Heart left ventricle (tissue), 16 donors: ENCODE measurements around the gene PMP22. TPM values are rescaled to one million over a fixed set of nuclear protein-coding genes. Genes with fewer than 3 reads are reported as not detected.
"Not testable (repeated sequence)": the region's sequence is repeated elsewhere in the genome, so short reads cannot be mapped to it uniquely, and the experiment has no call there.

Experiments used
- ATAC-seq, 4 donors: fragments of 200-7000 bp; cut with Tn5 transposase; one replicate each; pipeline ENCODE4 v1.9.1; 2020 to 2022; ENCODE audit warnings: moderate library complexity in 4 of 4, mild to moderate bottlenecking in 3 of 4, moderate number of reproducible peaks in 1 of 4
- DNase-seq, 5 donors: peaks; one replicate each; pipeline ENCODE4 v3.0.0-alpha.2; 2020
- H3K27ac ChIP-seq, 12 donors: fragments of 200-600 bp; sonication (generic) in 4 of 12; one replicate each; pipeline versions ENCODE4 v1.5.0 to v1.8.0; 2016 to 2022; ENCODE audit warnings: mild to moderate bottlenecking in 2 of 12
- H3K27me3 ChIP-seq, 9 donors: fragments of 200-600 bp; sonication (generic) in 2 of 9; one replicate each; pipeline versions ENCODE4 v1.5.1 to v1.8.0; 2016 to 2022; ENCODE audit warnings: mild to moderate bottlenecking in 3 of 9
- H3K36me3 ChIP-seq, 9 donors: fragments of 200-600 bp; sonication (generic) in 2 of 9; one replicate each; pipeline versions ENCODE4 v1.5.0 to v1.8.0; 2018 to 2022; ENCODE audit warnings: mild to moderate bottlenecking in 2 of 9
- H3K4me1 ChIP-seq, 12 donors: fragments of 200-600 bp; sonication (generic) in 4 of 12; one replicate each; pipeline versions ENCODE4 v1.5.0 to v1.8.0; 2016 to 2022; ENCODE audit warnings: mild to moderate bottlenecking in 3 of 12
- H3K4me3 ChIP-seq, 12 donors: fragments of 200-600 bp; sonication (generic) in 4 of 12; one replicate each; pipeline versions ENCODE4 v1.5.0 to v1.8.0; 2017 to 2022; ENCODE audit warnings: mild to moderate bottlenecking in 9 of 12, moderate library complexity in 4 of 12
- H3K9me3 ChIP-seq, 12 donors: fragments of 200-600 bp; sonication (generic) in 4 of 12; one replicate each; pipeline versions ENCODE4 v1.5.0 to v1.8.0; 2016 to 2022; ENCODE audit warnings: mild to moderate bottlenecking in 1 of 12
- POLR2A ChIP-seq, 2 donors: fragments of 450-650 bp; IDR thresholded peaks; one replicate each; pipeline ENCODE4 v1.6.1; 2017; ENCODE audit warnings: antibody characterized with exemption in 2 of 2, mild to moderate bottlenecking in 2 of 2, moderate library complexity in 2 of 2
- whole genome bisulfite sequencing, 4 donors: extraction: QIAGEN DNeasy Blood & Tissue Kit in 2 of 4; methylation state at CpG; one replicate each; pipeline versions ENCODE4 v1.1.5 to v1.1.7; 2013 to 2018; 5-methylcytosine and 5-hydroxymethylcytosine counted together
- intact Hi-C, 10 donors: fragments of 100-400 bp; cut with DNase I; formaldehyde crosslinking; loops; one replicate each; pipeline versions ENCODE4 v1.11.1 to v1.14.2; 2022
- polyA plus RNA-seq, 2 donors: library from polyadenylated mRNA; stranded (reverse); fragments of 200-250 nt; gene quantifications; one replicate each; pipeline ENCODE4 v1.2.3, GENCODE V29; 2013
- total RNA-seq, 9 donors: library from RNA; depleted of rRNA in 2 of 9; stranded (reverse); fragments of >200 nt in 2 of 9; fragmentation: NEBNext Ultra II Directional in 3 of 9; extraction: Animal tissue kit (Norgen Biotek cat#: 25700) in 3 of 9; gene quantifications; one replicate each; pipeline versions ENCODE4 v1.1.0 to v1.2.4, GENCODE V29; 2016 to 2023
- TF ChIP-seq, protein P1 (sequence below), 12 donors: fragments of 200-600 bp; sonication (generic) in 4 of 12; IDR thresholded peaks; one replicate each; pipeline versions ENCODE4 v1.5.0 to v1.8.0; 2018 to 2022; ENCODE audit warnings: antibody characterized with exemption in 12 of 12, mild to moderate bottlenecking in 5 of 12
- donor health status: ischemic (EF 13 %, LVEDD 7.1; RV severe dilation, severe dysfunction).
- donor health status: healthy with polysubstance abuse.
- donor health status: DM: no; HTN: yes; CAD: no.
- donor health status: DM: no; HTN: no; CAD: no.
- donor health status: ischemic (EF 25% LVEDD 6.9; RV normal size, moderate dysfunction).
- donor health status: ischemic (EF 25% LVEDD 5.7; RV mildly dilated, moderate dysfunction).
- donor health status: healthy.
- donor health status: DM: yes; HTN: yes; CAD: no.
- donor health status: ischemic (EF 35%, LVEDD 5.7; RV mildly dilated, moderate dysfunction).
- donor health status: nonischemic (EF 11% LVEDD 7.7; RV severe dilation, severe dysfunction).
- donor health status: DM: yes; HTN: yes; CAD: no.
- donor health status: PGD.
- donor health status: ischemic (EF 29% LVEDD 5.4; RV normal size, mild dysfunction).
- donor health status: nonischemic (EF 23%, LVEDD 6.1; RV moderate dilation, normal function).

Gene PMP22
- total and polyA plus RNA-seq, 11 donors, result 92.2 to 421 (median 186) TPM

- peaks cover 0 to 58% (median 34%) of the 10 kb centered on the region in 12 donors for H3K4me1 ChIP-seq
- H3K27ac ChIP-seq, result no peak overlapping the region
- WGBS, 4 donors, result 94 to 97% (median 95%) methylated on average over 18 of the region's 18 CpGs
- no peaks in the 10 kb centered on the region for H3K27me3 ChIP-seq
- H3K9me3 ChIP-seq, result no peaks in the 10 kb centered on the region
- no peak for ATAC-seq
- no peak overlapping the region for H3K4me3 ChIP-seq
- DNase-seq, result no peak
- H3K36me3 ChIP-seq, result peaks cover 0 to 77% (median 68%) of the 10 kb centered on the region in 9 donors
- TF ChIP-seq, protein P1, sequence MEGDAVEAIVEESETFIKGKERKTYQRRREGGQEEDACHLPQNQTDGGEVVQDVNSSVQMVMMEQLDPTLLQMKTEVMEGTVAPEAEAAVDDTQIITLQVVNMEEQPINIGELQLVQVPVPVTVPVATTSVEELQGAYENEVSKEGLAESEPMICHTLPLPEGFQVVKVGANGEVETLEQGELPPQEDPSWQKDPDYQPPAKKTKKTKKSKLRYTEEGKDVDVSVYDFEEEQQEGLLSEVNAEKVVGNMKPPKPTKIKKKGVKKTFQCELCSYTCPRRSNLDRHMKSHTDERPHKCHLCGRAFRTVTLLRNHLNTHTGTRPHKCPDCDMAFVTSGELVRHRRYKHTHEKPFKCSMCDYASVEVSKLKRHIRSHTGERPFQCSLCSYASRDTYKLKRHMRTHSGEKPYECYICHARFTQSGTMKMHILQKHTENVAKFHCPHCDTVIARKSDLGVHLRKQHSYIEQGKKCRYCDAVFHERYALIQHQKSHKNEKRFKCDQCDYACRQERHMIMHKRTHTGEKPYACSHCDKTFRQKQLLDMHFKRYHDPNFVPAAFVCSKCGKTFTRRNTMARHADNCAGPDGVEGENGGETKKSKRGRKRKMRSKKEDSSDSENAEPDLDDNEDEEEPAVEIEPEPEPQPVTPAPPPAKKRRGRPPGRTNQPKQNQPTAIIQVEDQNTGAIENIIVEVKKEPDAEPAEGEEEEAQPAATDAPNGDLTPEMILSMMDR (IDR thresholded peaks at IDR 0.05), result no peak
- no peak for TF ChIP-seq POLR2A (IDR thresholded peaks at IDR 0.05)
- intact Hi-C loops, result no loop called here
Observed at GRCh38 chr17:15230866-15231265, 34.3 kb downstream of the PMP22 start.

GRCh38 chr17:15221827-15222226 lies 43.3 kb downstream of the PMP22 start:
- WGBS, 4 donors, result 83 to 91% (median 90%) methylated on average over 3 of the region's 3 CpGs

GRCh38 chr17:15220785-15221184 lies 44.3 kb downstream of the PMP22 start:
- Histone ChIP-seq H3K4me1 (no peaks in the 10 kb centered on the region), H3K27me3 (no peaks in the 10 kb centered on the region), H3K4me3 (no peak overlapping the region), H3K27ac (no peak overlapping the region), H3K36me3 (no peaks in the 10 kb centered on the region), H3K9me3 (peaks cover 0 to 8% (median 0%) of the 10 kb centered on the region in 12 donors)
- 43 to 54% (median 47%) methylated on average over 2 of the region's 2 CpGs for WGBS, 4 donors
- TF ChIP-seq, protein P1 (IDR thresholded peaks at IDR 0.05), result no peak
- no peak for TF ChIP-seq POLR2A (IDR thresholded peaks at IDR 0.05)
- DNase-seq, result no peak
- intact Hi-C loops, result no loop called here
- ATAC-seq, result peak in 1 of 4 donors; percentile 24

More at GRCh38 chr17:15221827-15222226, 43.3 kb downstream of the PMP22 start:
- H3K36me3 ChIP-seq, H3K27ac ChIP-seq, H3K4me3 ChIP-seq, DNase-seq, H3K27me3 ChIP-seq, H3K4me1 ChIP-seq, ATAC-seq, intact Hi-C loops, H3K9me3 ChIP-seq: not testable (repeated sequence)

GRCh38 chr17:15216481-15216880 lies 48.6 kb downstream of the PMP22 start:
- TF ChIP-seq POLR2A (IDR thresholded peaks at IDR 0.05), result no peak
- TF ChIP-seq, protein P1 (IDR thresholded peaks at IDR 0.05), result no peak
- intact Hi-C loops, result no loop called here
- Histone ChIP-seq H3K9me3 (peaks cover 0 to under 1% (median 0%) of the 10 kb centered on the region in 12 donors), H3K36me3 (no peaks in the 10 kb centered on the region), H3K27me3 (no peaks in the 10 kb centered on the region), H3K4me3 (no peak overlapping the region), H3K4me1 (no peaks in the 10 kb centered on the region), H3K27ac (no peak overlapping the region)
- ATAC-seq (no peak), DNase-seq (no peak)
- WGBS, 4 donors, result 87 to 94% (median 87%) methylated on average over 2 of the region's 2 CpGs
